HTR-8/SVneo (cell line): ENCODE measurements around the gene RAB40A.
"Not testable (repeated sequence)": the region's sequence is repeated elsewhere in the genome, so short reads cannot be mapped to it uniquely, and the experiment has no call there.

ENCODE experiments used
- DNase-seq: peaks from one replicate; pipeline ENCODE4 v3.0.0; 2011; ENCODE audit warnings: low spot score, mixed read lengths; ENCODE audit not compliant: insufficient read length
- FAIRE-seq: peaks from 2 replicates; lab custom pipeline; 2011; peaks lifted over from hg19 to GRCh38; lab: Jason Lieb, UNC

Gene RAB40A

GRCh38 chrX:103529550-103529949 is 10.3 kb upstream of the RAB40A start:
- DNase-seq = no peak
- no peak for FAIRE-seq

- FAIRE-seq (no peak), DNase-seq (no peak)
Observed at GRCh38 chrX:103524747-103525146, 5.5 kb upstream of the RAB40A start.

- DNase-seq (no peak), FAIRE-seq (no peak)
Observed at GRCh38 chrX:103523605-103524004, 4.3 kb upstream of the RAB40A start.

- no peak for FAIRE-seq
- no peak for DNase-seq
Observed at GRCh38 chrX:103520386-103520785, 1.1 kb upstream of the RAB40A start.

GRCh38 chrX:103518571-103518970 is 718 bp downstream of the RAB40A start:
- FAIRE-seq (no peak), DNase-seq (no peak)

- FAIRE-seq = no peak
- no peak for DNase-seq
Observed at GRCh38 chrX:103517246-103517645, 2.0 kb downstream of the RAB40A start.

- DNase-seq (no peak), FAIRE-seq (no peak)
Observed at GRCh38 chrX:103513476-103514108, 5.7 kb downstream of the RAB40A start.

- no peak for FAIRE-seq
- DNase-seq = no peak
Observed at GRCh38 chrX:103513067-103513466, 6.2 kb downstream of the RAB40A start.

- no peak for FAIRE-seq
Observed at GRCh38 chrX:103510031-103510430, 9.3 kb downstream of the RAB40A start.

GRCh38 chrX:103503853-103504207 is 15.5 kb downstream of the RAB40A start:
- no peak for DNase-seq
- FAIRE-seq = no peak

More at GRCh38 chrX:103510031-103510430, 9.3 kb downstream of the RAB40A start:
- no peak for DNase-seq

GRCh38 chrX:103503163-103503852 is 16.0 kb downstream of the RAB40A start:
- FAIRE-seq (no peak), DNase-seq (no peak)

- DNase-seq (no peak), FAIRE-seq (no peak)
Observed at GRCh38 chrX:103498786-103499185, 20.5 kb downstream of the RAB40A start.

- DNase-seq = no peak
- FAIRE-seq = no peak
Observed at GRCh38 chrX:103495786-103496185, 23.5 kb downstream of the RAB40A start.

- DNase-seq, FAIRE-seq: not testable (repeated sequence)
Observed at GRCh38 chrX:103493578-103493977, 25.7 kb downstream of the RAB40A start.

GRCh38 chrX:103489733-103490132 is 29.6 kb downstream of the RAB40A start:
- peak; percentile 2 for DNase-seq
- not testable (repeated sequence) for FAIRE-seq

- DNase-seq = no peak
- no peak for FAIRE-seq
Observed at GRCh38 chrX:103488794-103489193, 30.5 kb downstream of the RAB40A start.

GRCh38 chrX:103488332-103488731 is 31.0 kb downstream of the RAB40A start:
- no peak for DNase-seq
- FAIRE-seq = no peak

GRCh38 chrX:103483720-103484119 is 35.6 kb downstream of the RAB40A start:
- DNase-seq = no peak
- no peak for FAIRE-seq

- DNase-seq (no peak), FAIRE-seq (no peak)
Observed at GRCh38 chrX:103480526-103480925, 38.8 kb downstream of the RAB40A start.

- DNase-seq = no peak
- no peak for FAIRE-seq
Observed at GRCh38 chrX:103477496-103477895, 41.8 kb downstream of the RAB40A start.

GRCh38 chrX:103475381-103475780 is 43.9 kb downstream of the RAB40A start:
- no peak for FAIRE-seq

GRCh38 chrX:103469977-103470376 is 49.3 kb downstream of the RAB40A start:
- not testable (repeated sequence) for DNase-seq, FAIRE-seq

More at GRCh38 chrX:103475381-103475780, 43.9 kb downstream of the RAB40A start:
- no peak for DNase-seq
